SK-N-SH (cell line): ENCODE data around the gene SIX5. TPM values are rescaled to one million over a fixed set of nuclear protein-coding genes. Genes with fewer than 3 reads are reported as not detected.
"Not testable (repeated sequence)": the region's sequence is repeated elsewhere in the genome, so short reads cannot be mapped to it uniquely, and the experiment has no call there.

Experiments used
- CTCF ChIA-PET: fragments of 300-600, 350-600 bp; formaldehyde crosslinking; extraction: SDS; loops from one replicate; lab custom pipeline; 2021; lab: Yijun Ruan, JAX
- POLR2A ChIA-PET: fragments of 350-600 bp; sonication (Branson Sonifier 250); formaldehyde crosslinking; extraction: SDS; loops from one replicate; lab custom pipeline; 2020; ENCODE audit warnings: antibody characterized with exemption, inconsistent platforms; lab: Yijun Ruan, JAX
- DNase-seq: peaks from one replicate; pipeline ENCODE4 v3.0.0; 2012
- H2AFZ ChIP-seq: fragments of 200-600 bp; sonication (generic); 2 replicates; pipeline ENCODE4 v1.8.1; 2016; ENCODE audit warnings: antibody characterized with exemption, mild to moderate bottlenecking, low read depth
- H3F3A ChIP-seq: fragments of 200-600 bp; sonication (generic); replicated peaks from 2 replicates; pipeline ENCODE3; 2016; ENCODE audit warnings: antibody characterized with exemption, mild to moderate bottlenecking; ENCODE audit not compliant: insufficient read depth
- H3K27ac ChIP-seq, 2 experiments: fragments of 200-500 bp in 1 of 2; fragments of 200-600 bp in 1 of 2; sonication (Bioruptor generic) in 1 of 2; sonication (generic), shearing (Covaris generic) in 1 of 2; 2 replicates each; pipeline versions ENCODE4 v1.5.1 to v1.6.1; 2014 to 2016; ENCODE audit warnings: low read depth in 2 of 2, inconsistent platforms in 1 of 2, low read length in 1 of 2, mild to moderate bottlenecking in 1 of 2, mixed read lengths in 1 of 2
- H3K27me3 ChIP-seq: fragments of 200-600 bp; sonication (generic), shearing (Covaris generic); 2 replicates; pipeline ENCODE4 v1.6.1; 2016; ENCODE audit warnings: mixed run types; ENCODE audit not compliant: insufficient read depth
- H3K36me3 ChIP-seq, 2 experiments: fragments of 200-500 bp in 1 of 2; fragments of 200-600 bp in 1 of 2; sonication (Bioruptor generic) in 1 of 2; sonication (generic) in 1 of 2; replicated peaks in 1 of 2; 2 replicates each; pipeline versions ENCODE3 to v1.5.1; 2014 to 2016; ENCODE audit warnings: low read length in 1 of 2, mild to moderate bottlenecking in 1 of 2; ENCODE audit not compliant: insufficient read depth in 2 of 2, control insufficient read depth in 1 of 2
- H3K4me1 ChIP-seq, 2 experiments: fragments of 200-500 bp in 1 of 2; fragments of 200-600 bp in 1 of 2; sonication (Bioruptor generic) in 1 of 2; sonication (generic), shearing (Covaris generic) in 1 of 2; 2 replicates each; pipeline versions ENCODE4 v1.5.1 to v1.6.1; 2014 to 2016; ENCODE audit warnings: low read depth in 1 of 2, low read length in 1 of 2, mixed run types in 1 of 2; ENCODE audit not compliant: insufficient read depth in 2 of 2, control insufficient read depth in 1 of 2
- H3K4me2 ChIP-seq: fragments of 200-600 bp; sonication (generic), shearing (Covaris generic); 2 replicates; pipeline ENCODE4 v1.6.1; 2017; ENCODE audit warnings: mixed run types
- H3K4me3 ChIP-seq, 2 experiments: fragments of 200-500 bp in 1 of 2; fragments of 200-600 bp in 1 of 2; sonication (Bioruptor generic) in 1 of 2; sonication (generic), shearing (Covaris generic) in 1 of 2; 2 replicates each; pipeline versions ENCODE4 v1.5.1 to v1.8.1; 2014 to 2016; ENCODE audit warnings: low read depth in 2 of 2, inconsistent platforms in 1 of 2, low read length in 1 of 2, mild to moderate bottlenecking in 1 of 2, mixed read lengths in 1 of 2, moderate library complexity in 1 of 2
- H3K79me2 ChIP-seq: fragments of 200-600 bp; sonication (generic); 2 replicates; pipeline ENCODE4 v1.8.1; 2017; ENCODE audit warnings: mild to moderate bottlenecking; ENCODE audit not compliant: insufficient read depth
- H3K9ac ChIP-seq: fragments of 200-600 bp; sonication (generic); 2 replicates; pipeline ENCODE4 v1.6.1; 2017; ENCODE audit warnings: mixed run types
- H3K9me2 ChIP-seq: fragments of 200-600 bp; sonication (generic); 2 replicates; pipeline ENCODE4 v1.6.1; 2017; ENCODE audit warnings: mixed run types
- H3K9me3 ChIP-seq: fragments of 200-600 bp; sonication (generic); 2 replicates; pipeline ENCODE4 v1.6.1; 2017; ENCODE audit warnings: mixed run types, mild to moderate bottlenecking, moderate library complexity
- H4K20me1 ChIP-seq: fragments of 200-600 bp; sonication (generic); 2 replicates; pipeline ENCODE4 v1.6.1; 2017; ENCODE audit warnings: mild to moderate bottlenecking, mixed run types; ENCODE audit not compliant: insufficient read depth
- EP300 ChIP-seq, 2 experiments: IDR thresholded peaks; 2 replicates each; pipeline versions ENCODE4 v1.4.0 to v1.6.1; 2012; ENCODE audit warnings: borderline replicate concordance in 1 of 2, low read depth in 1 of 2, low read length in 1 of 2
- FOSL2 ChIP-seq: IDR thresholded peaks from 2 replicates; pipeline ENCODE4 v1.4.0; 2012; ENCODE audit warnings: low read depth, mild to moderate bottlenecking, moderate library complexity, borderline replicate concordance
- FOXM1 ChIP-seq: IDR thresholded peaks from 2 replicates; pipeline ENCODE4 v1.4.0; 2012; ENCODE audit warnings: low read depth, mild to moderate bottlenecking
- GABPA ChIP-seq: IDR thresholded peaks from 2 replicates; pipeline ENCODE4 v1.4.0; 2012; ENCODE audit warnings: low read depth, mild to moderate bottlenecking
- JUND ChIP-seq: IDR thresholded peaks from 2 replicates; pipeline ENCODE4 v1.4.0; 2012
- MEF2A ChIP-seq: IDR thresholded peaks from 2 replicates; pipeline ENCODE4 v1.4.0; 2012; ENCODE audit warnings: low read depth, borderline replicate concordance
- MXI1 ChIP-seq: IDR thresholded peaks from 2 replicates; pipeline ENCODE4 v1.6.1; 2012; ENCODE audit warnings: mild to moderate bottlenecking, low read depth, low read length, improper control_type of control experiment
- NRF1 ChIP-seq: IDR thresholded peaks from 2 replicates; pipeline ENCODE4 v1.6.1; 2012; ENCODE audit warnings: low read depth, mild to moderate bottlenecking, low read length
- RAD21 ChIP-seq: IDR thresholded peaks from 2 replicates; pipeline ENCODE4 v1.6.1; 2012; ENCODE audit warnings: mild to moderate bottlenecking, low read length
- RXRA ChIP-seq: IDR thresholded peaks from 2 replicates; pipeline ENCODE4 v1.4.0; 2012; ENCODE audit warnings: low read depth, mild to moderate bottlenecking, borderline replicate concordance
- SIN3A ChIP-seq: IDR thresholded peaks from 2 replicates; pipeline ENCODE4 v1.6.1; 2012; ENCODE audit warnings: low read depth, mild to moderate bottlenecking, low read length, moderate library complexity, borderline replicate concordance
- TAF1 ChIP-seq: IDR thresholded peaks from 2 replicates; pipeline ENCODE4 v1.6.1; 2012; ENCODE audit warnings: low read depth, mild to moderate bottlenecking, low read length, moderate library complexity, borderline replicate concordance
- TCF12 ChIP-seq: IDR thresholded peaks from 2 replicates; pipeline ENCODE4 v1.4.0; 2012
- TEAD4 ChIP-seq: IDR thresholded peaks from 2 replicates; pipeline ENCODE4 v1.4.0; 2012; ENCODE audit warnings: mild to moderate bottlenecking, borderline replicate concordance; ENCODE audit not compliant: insufficient read depth
- USF2 ChIP-seq: fragments of 150-350 bp; IDR thresholded peaks from 2 replicates; pipeline ENCODE4 v1.6.1; 2017; ENCODE audit warnings: antibody characterized with exemption, low read length, low read depth, borderline replicate concordance
- YY1 ChIP-seq: IDR thresholded peaks from 2 replicates; pipeline ENCODE4 v1.4.0; 2012; ENCODE audit warnings: low read depth, mild to moderate bottlenecking
- WGBS: methylation state at CpG from one replicate; pipeline ENCODE4 v1.1.6; 2017; ENCODE audit warnings: low lambda C conversion rate; 5-methylcytosine and 5-hydroxymethylcytosine counted together
- polyA plus RNA-seq, 3 experiments: library from polyadenylated mRNA; depleted of rRNA; stranded (reverse); fragments of >200 nt; gene quantifications; 2 replicates each; pipeline ENCODE4 v1.2.3, GENCODE V29; 2012
- TF ChIP-seq, protein P1 (sequence below): IDR thresholded peaks from 2 replicates; pipeline ENCODE4 v1.4.0; 2012; ENCODE audit warnings: low read depth

Gene SIX5
- polyA plus RNA-seq, 1 of the 3 experiments (the other 2 are of a cell fraction): 8.4 TPM

GRCh38 chr19:45752639-45753038, 16.4 kb downstream of the SIX5 start (continued):
- no peak for TF ChIP-seq USF2

DNA sequence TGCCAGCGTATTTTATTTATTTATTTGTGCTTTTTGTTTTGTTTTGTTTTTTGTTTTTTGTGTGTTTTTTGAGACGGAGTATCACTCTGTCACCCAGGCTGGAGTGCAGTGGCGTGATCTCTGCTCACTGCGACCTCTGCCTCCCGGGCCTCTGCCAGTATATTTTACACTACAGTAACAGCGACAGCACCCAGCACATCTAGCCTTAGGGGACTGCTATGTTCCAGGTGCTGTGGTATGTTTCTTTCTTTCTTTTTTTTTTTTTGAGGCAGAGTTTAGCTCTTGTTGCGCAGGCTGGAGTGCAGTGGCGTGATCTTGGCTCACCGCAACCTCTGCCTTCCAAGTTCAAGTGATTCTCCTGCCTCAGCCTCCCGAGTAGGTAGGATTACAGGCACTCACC, 17.6 kb downstream of the SIX5 start:
- CTCF ChIA-PET, H3K9me3 ChIP-seq, H3K27me3 ChIP-seq: not testable (repeated sequence)

DNA sequence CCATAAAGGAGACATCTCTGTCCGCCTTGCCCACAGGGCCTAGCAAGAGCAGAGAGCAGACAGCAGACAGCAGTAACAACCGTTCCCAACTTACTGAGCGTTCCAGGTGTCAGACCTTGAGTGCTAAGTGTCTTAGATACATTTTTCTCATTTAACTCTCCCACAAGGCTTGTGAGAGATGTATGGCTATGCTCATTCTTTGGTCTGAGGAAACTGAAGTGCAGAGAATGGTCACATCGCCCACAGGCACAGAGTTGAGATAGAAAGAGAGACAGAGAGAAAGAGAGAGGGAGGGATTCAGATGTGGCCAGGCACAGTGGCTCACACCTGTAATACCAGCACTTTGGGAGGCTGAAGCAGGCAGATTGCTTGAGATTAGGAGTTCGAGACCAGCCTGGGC, 21.5 kb downstream of the SIX5 start:
- Histone ChIP-seq H3K9ac (no peak overlapping the region), H3K4me2 (no peak overlapping the region), H3K36me3 (no peaks in the 10 kb centered on the region), H2AFZ (no peak overlapping the region), H3K79me2 (no peaks in the 10 kb centered on the region), H3K9me2 (no peaks in the 10 kb centered on the region)
- CTCF ChIA-PET: no interaction called here
- DNase-seq: no peak
- TF ChIP-seq TAF1 (no peak), MXI1 (no peak), GABPA (no peak), EP300 (IDR thresholded peaks at IDR 0.05; ENCODE audit: borderline replicate concordance in 1 of 2, low read depth in 1 of 2, low read length in 1 of 2) (no peak), FOSL2 (no peak), NRF1 (no peak), JUND (no peak), TCF12 (no peak), TEAD4 (no peak), USF2 (no peak), YY1 (no peak), RXRA (no peak), MEF2A (no peak), SIN3A (no peak), FOXM1 (no peak), RAD21 (no peak)
- TF ChIP-seq, protein P1, sequence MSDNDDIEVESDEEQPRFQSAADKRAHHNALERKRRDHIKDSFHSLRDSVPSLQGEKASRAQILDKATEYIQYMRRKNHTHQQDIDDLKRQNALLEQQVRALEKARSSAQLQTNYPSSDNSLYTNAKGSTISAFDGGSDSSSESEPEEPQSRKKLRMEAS: no peak
- TF ChIP-seq, all 33 proteins: peak for 0
- Histone ChIP-seq H3F3A (no peaks in the 10 kb centered on the region), H3K27ac (no peak overlapping the region), H3K4me3 (no peak overlapping the region), H3K4me1 (no peaks in the 10 kb centered on the region), H4K20me1 (no peaks in the 10 kb centered on the region), H3K27me3 (no peaks in the 10 kb centered on the region; the same call in 1 of the 2 replicates), H3K9me3 (no peaks in the 10 kb centered on the region)
- WGBS: 76% methylated on average over 5 of the region's 5 CpGs
- POLR2A ChIA-PET: no interaction called here

More for the DNA sequence above, 17.6 kb downstream of the SIX5 start:
- H4K20me1 ChIP-seq, H3K36me3 ChIP-seq, H3K79me2 ChIP-seq, H3K27ac ChIP-seq, H3K4me2 ChIP-seq, H3K9ac ChIP-seq, H3K4me3 ChIP-seq, H2AFZ ChIP-seq, H3F3A ChIP-seq, H3K4me1 ChIP-seq, H3K9me2 ChIP-seq, DNase-seq: not testable (repeated sequence)
- POLR2A ChIA-PET: interaction anchor here (0.6 to 1.2 kb wide), 2 partner anchors 18 to 19 kb away, joined by 3 to 4 read pairs; partner anchors contain the start of gene SIX5
- WGBS: 89% methylated on average over 10 of the region's 10 CpGs
